Stimulated activated memory B cell treated with anti-CD40 and anti-IgM and Interleukin-4, amounts not matched to agents 10 μg/mL and 1 μg/mL and 100 μg/mL, for 72 hours (primary cell): ENCODE measurements around the gene NEUROD2.

Source experiments
- ATAC-seq: fragments of 150-1000 bp; cut with Tn5 transposase; 2 replicates; pipeline ENCODE4 v1.10.0; 2021
- H3K27ac Mint-ChIP-seq: one replicate; pipeline ENCODE4 v1.8.0; 2022; ENCODE audit warnings: mild to moderate bottlenecking, mixed read lengths
- H3K27me3 Mint-ChIP-seq: one replicate; pipeline ENCODE4 v1.8.0; 2022; ENCODE audit warnings: mixed read lengths
- H3K36me3 Mint-ChIP-seq: one replicate; pipeline ENCODE4 v1.8.0; 2022; ENCODE audit warnings: mixed read lengths
- H3K4me1 Mint-ChIP-seq: one replicate; pipeline ENCODE4 v1.8.0; 2022; ENCODE audit warnings: mixed read lengths
- H3K4me3 Mint-ChIP-seq: one replicate; pipeline ENCODE4 v1.8.0; 2022; ENCODE audit warnings: mild to moderate bottlenecking, moderate library complexity, mixed read lengths
- H3K9me3 Mint-ChIP-seq: one replicate; pipeline ENCODE4 v1.8.0; 2022; ENCODE audit warnings: mixed read lengths

Gene NEUROD2

GRCh38 chr17:39607851-39608130, at the start of gene NEUROD2:
Gene NEUROD2, minus strand, starts transcription at chr17:39607920. Its CDS starts 1,321 bp downstream, at chr17:39606599.
- Mint-ChIP-seq H3K4me3 (peak within 1 kb of the TSS; percentile 57), H3K9me3 (no peaks in the 10 kb centered on the region), H3K27me3 (peaks cover 81% of the 10 kb centered on the region), H3K27ac (no peak within 1 kb of the TSS), H3K4me1 (peaks cover 35% of the 10 kb centered on the region), H3K36me3 (no peaks in the 10 kb centered on the region)
- no peak for ATAC-seq

GRCh38 chr17:39655105-39655504, 47.4 kb upstream of the NEUROD2 start:
- Mint-ChIP-seq H3K36me3 (peaks cover 34% of the 10 kb centered on the region), H3K27ac (no peak overlapping the region), H3K9me3 (no peaks in the 10 kb centered on the region)

GRCh38 chr17:39653662-39654331, 46.1 kb upstream of the NEUROD2 start:
- H3K9me3 Mint-ChIP-seq: no peaks in the 10 kb centered on the region
- no peaks in the 10 kb centered on the region for H3K27me3 Mint-ChIP-seq
- no peak overlapping the region for H3K27ac Mint-ChIP-seq
- H3K4me1 Mint-ChIP-seq: peaks cover 31% of the 10 kb centered on the region
- peaks cover 31% of the 10 kb centered on the region for H3K36me3 Mint-ChIP-seq
- H3K4me3 Mint-ChIP-seq: no peak overlapping the region
- ATAC-seq: peak; percentile 54

More at GRCh38 chr17:39655105-39655504, 47.4 kb upstream of the NEUROD2 start:
- peaks cover 44% of the 10 kb centered on the region for H3K4me1 Mint-ChIP-seq
- H3K27me3 Mint-ChIP-seq: no peaks in the 10 kb centered on the region
- no peak for ATAC-seq
- no peak overlapping the region for H3K4me3 Mint-ChIP-seq

GRCh38 chr17:39653316-39653661, 45.6 kb upstream of the NEUROD2 start:
- no peaks in the 10 kb centered on the region for H3K27me3 Mint-ChIP-seq
- H3K4me1 Mint-ChIP-seq: peaks cover 26% of the 10 kb centered on the region
- no peak overlapping the region for H3K4me3 Mint-ChIP-seq
- H3K9me3 Mint-ChIP-seq: no peaks in the 10 kb centered on the region
- ATAC-seq: no peak
- H3K27ac Mint-ChIP-seq: no peak overlapping the region
- H3K36me3 Mint-ChIP-seq: peaks cover 25% of the 10 kb centered on the region

GRCh38 chr17:39652587-39653315, 45.0 kb upstream of the NEUROD2 start:
- no peak overlapping the region for H3K4me3 Mint-ChIP-seq
- peak overlapping the region; percentile 1 for H3K27ac Mint-ChIP-seq
- H3K27me3 Mint-ChIP-seq: no peaks in the 10 kb centered on the region
- peaks cover 23% of the 10 kb centered on the region for H3K4me1 Mint-ChIP-seq
- ATAC-seq: no peak
- no peaks in the 10 kb centered on the region for H3K9me3 Mint-ChIP-seq
- H3K36me3 Mint-ChIP-seq: peaks cover 20% of the 10 kb centered on the region

GRCh38 chr17:39651923-39652586, 44.3 kb upstream of the NEUROD2 start:
- no peak for ATAC-seq
- Mint-ChIP-seq H3K4me1 (peaks cover 23% of the 10 kb centered on the region), H3K27me3 (no peaks in the 10 kb centered on the region), H3K27ac (peak overlapping the region; percentile 1), H3K4me3 (no peak overlapping the region), H3K36me3 (peaks cover 19% of the 10 kb centered on the region), H3K9me3 (no peaks in the 10 kb centered on the region)

- H3K27ac Mint-ChIP-seq: no peak overlapping the region
- no peak for ATAC-seq
Measured at GRCh38 chr17:39650121-39650579, 42.4 kb upstream of the NEUROD2 start.

GRCh38 chr17:39648616-39649366, 41.1 kb upstream of the NEUROD2 start:
- peaks cover 6% of the 10 kb centered on the region for H3K36me3 Mint-ChIP-seq
- H3K4me1 Mint-ChIP-seq: peaks cover 28% of the 10 kb centered on the region
- H3K4me3 Mint-ChIP-seq: no peak overlapping the region
- ATAC-seq: no peak
- no peak overlapping the region for H3K27ac Mint-ChIP-seq
- H3K9me3 Mint-ChIP-seq: no peaks in the 10 kb centered on the region
- H3K27me3 Mint-ChIP-seq: no peaks in the 10 kb centered on the region

More at GRCh38 chr17:39650121-39650579, 42.4 kb upstream of the NEUROD2 start:
- H3K4me3 Mint-ChIP-seq: no peak overlapping the region
- peaks cover 17% of the 10 kb centered on the region for H3K4me1 Mint-ChIP-seq
- H3K36me3 Mint-ChIP-seq: peaks cover 7% of the 10 kb centered on the region
- no peaks in the 10 kb centered on the region for H3K27me3 Mint-ChIP-seq
- H3K9me3 Mint-ChIP-seq: no peaks in the 10 kb centered on the region

GRCh38 chr17:39647256-39647655, 39.5 kb upstream of the NEUROD2 start:
- Mint-ChIP-seq H3K27ac (no peak overlapping the region), H3K27me3 (no peaks in the 10 kb centered on the region), H3K36me3 (peaks cover 6% of the 10 kb centered on the region), H3K4me3 (no peak overlapping the region), H3K9me3 (no peaks in the 10 kb centered on the region), H3K4me1 (peaks cover 35% of the 10 kb centered on the region)
- ATAC-seq: no peak

- ATAC-seq: no peak
- no peak overlapping the region for H3K27ac Mint-ChIP-seq
- no peak overlapping the region for H3K4me3 Mint-ChIP-seq
- H3K27me3 Mint-ChIP-seq: no peaks in the 10 kb centered on the region
- H3K36me3 Mint-ChIP-seq: no peaks in the 10 kb centered on the region
- peaks cover 68% of the 10 kb centered on the region for H3K4me1 Mint-ChIP-seq
- no peaks in the 10 kb centered on the region for H3K9me3 Mint-ChIP-seq
Measured at GRCh38 chr17:39643271-39643670, 35.6 kb upstream of the NEUROD2 start.

- no peak overlapping the region for H3K4me3 Mint-ChIP-seq
- ATAC-seq: no peak
- no peaks in the 10 kb centered on the region for H3K27me3 Mint-ChIP-seq
- H3K27ac Mint-ChIP-seq: no peak overlapping the region
- peaks cover 76% of the 10 kb centered on the region for H3K4me1 Mint-ChIP-seq
- no peaks in the 10 kb centered on the region for H3K36me3 Mint-ChIP-seq
- no peaks in the 10 kb centered on the region for H3K9me3 Mint-ChIP-seq
Measured at GRCh38 chr17:39642291-39643074, 34.8 kb upstream of the NEUROD2 start.

GRCh38 chr17:39641883-39642282, 34.2 kb upstream of the NEUROD2 start:
- peak overlapping the region; percentile 22 for H3K27ac Mint-ChIP-seq
- no peaks in the 10 kb centered on the region for H3K9me3 Mint-ChIP-seq
- ATAC-seq: no peak
- peaks cover 78% of the 10 kb centered on the region for H3K4me1 Mint-ChIP-seq
- H3K4me3 Mint-ChIP-seq: no peak overlapping the region
- H3K36me3 Mint-ChIP-seq: no peaks in the 10 kb centered on the region
- H3K27me3 Mint-ChIP-seq: no peaks in the 10 kb centered on the region

GRCh38 chr17:39641097-39641496, 33.4 kb upstream of the NEUROD2 start:
- H3K9me3 Mint-ChIP-seq: no peaks in the 10 kb centered on the region
- no peak overlapping the region for H3K27ac Mint-ChIP-seq

GRCh38 chr17:39640591-39641031, 32.9 kb upstream of the NEUROD2 start:
- H3K27me3 Mint-ChIP-seq: no peaks in the 10 kb centered on the region
- H3K9me3 Mint-ChIP-seq: no peaks in the 10 kb centered on the region
- no peaks in the 10 kb centered on the region for H3K36me3 Mint-ChIP-seq
- no peak for ATAC-seq
- no peak overlapping the region for H3K4me3 Mint-ChIP-seq
- peaks cover 88% of the 10 kb centered on the region for H3K4me1 Mint-ChIP-seq
- H3K27ac Mint-ChIP-seq: no peak overlapping the region

More at GRCh38 chr17:39641097-39641496, 33.4 kb upstream of the NEUROD2 start:
- no peak for ATAC-seq
- Mint-ChIP-seq H3K36me3 (no peaks in the 10 kb centered on the region), H3K27me3 (no peaks in the 10 kb centered on the region), H3K4me3 (no peak overlapping the region), H3K4me1 (peaks cover 84% of the 10 kb centered on the region)
